Trophoblast cell (in vitro differentiated cells and primary cell): ENCODE measurements around the gene GDNF.
A peak's percentile ranks its signal among the peaks of the same experiment; 100 is the strongest.

Experiments used
- DNase-seq, 2 donors: peaks; one replicate each; pipeline ENCODE4 v3.0.0-alpha.2; 2016
- H2AFZ ChIP-seq: 2 replicates; pipeline ENCODE4 v1.6.1; 2013; ENCODE audit warnings: low read length, moderate library complexity, mild to moderate bottlenecking; ENCODE audit not compliant: insufficient read depth, poor library complexity
- H2AK5ac ChIP-seq: 2 replicates; pipeline ENCODE4 v1.6.1; 2013; ENCODE audit warnings: mild to moderate bottlenecking, low read length
- H2BK120ac ChIP-seq: 2 replicates; pipeline ENCODE4 v1.6.1; 2013; ENCODE audit warnings: low read length, mild to moderate bottlenecking, moderate library complexity; ENCODE audit not compliant: insufficient read depth, poor library complexity
- H2BK12ac ChIP-seq: 2 replicates; pipeline ENCODE4 v1.6.1; 2013; ENCODE audit warnings: mild to moderate bottlenecking, low read length, moderate library complexity
- H2BK5ac ChIP-seq: 2 replicates; pipeline ENCODE4 v1.6.1; 2013; ENCODE audit warnings: low read length, low read depth, moderate library complexity, mild to moderate bottlenecking; ENCODE audit not compliant: poor library complexity
- H3K14ac ChIP-seq: 2 replicates; pipeline ENCODE4 v1.6.1; 2013; ENCODE audit warnings: mild to moderate bottlenecking, low read length
- H3K18ac ChIP-seq: 2 replicates; pipeline ENCODE4 v1.6.1; 2013; ENCODE audit warnings: mild to moderate bottlenecking, low read length
- H3K23ac ChIP-seq: 2 replicates; pipeline ENCODE4 v1.6.1; 2013; ENCODE audit warnings: low read length
- H3K27ac ChIP-seq: 2 replicates; pipeline ENCODE4 v1.5.1; 2013; ENCODE audit warnings: low read depth, mild to moderate bottlenecking, inconsistent platforms, low read length, moderate library complexity
- H3K27me3 ChIP-seq: 2 replicates; pipeline ENCODE4 v1.6.1; 2013; ENCODE audit warnings: inconsistent platforms, mild to moderate bottlenecking, low read length, moderate library complexity; ENCODE audit not compliant: insufficient read depth
- H3K36me3 ChIP-seq, 2 experiments: 1 replicate in 1 of 2; 2 replicates in 1 of 2; pipeline ENCODE4 v1.6.1; 2013; ENCODE audit warnings: low read length in 2 of 2, mild to moderate bottlenecking in 2 of 2, moderate library complexity in 1 of 2; ENCODE audit not compliant: insufficient read depth in 2 of 2, control insufficient read depth in 1 of 2
- H3K4ac ChIP-seq: 2 replicates; pipeline ENCODE4 v1.6.1; 2013; ENCODE audit warnings: low read depth, mild to moderate bottlenecking, low read length, moderate library complexity
- H3K4me1 ChIP-seq, 2 experiments: 1 replicate in 1 of 2; 2 replicates in 1 of 2; pipeline ENCODE4 v1.6.1; 2013; ENCODE audit warnings: low read length in 2 of 2, mild to moderate bottlenecking in 2 of 2, moderate library complexity in 1 of 2; ENCODE audit not compliant: insufficient read depth in 2 of 2, control insufficient read depth in 1 of 2
- H3K4me2 ChIP-seq: 2 replicates; pipeline ENCODE4 v1.6.1; 2013; ENCODE audit warnings: inconsistent platforms, mild to moderate bottlenecking, low read length, moderate library complexity
- H3K4me3 ChIP-seq: 2 replicates; pipeline ENCODE4 v1.5.1; 2013; ENCODE audit warnings: mild to moderate bottlenecking, low read depth, low read length, inconsistent platforms
- H3K79me1 ChIP-seq: one replicate; pipeline ENCODE4 v1.6.1; 2013; ENCODE audit warnings: low read length
- H3K79me2 ChIP-seq: 2 replicates; pipeline ENCODE4 v1.6.1; 2013; ENCODE audit warnings: low read length, mild to moderate bottlenecking; ENCODE audit not compliant: control insufficient read depth, insufficient read depth, poor library complexity
- H3K9ac ChIP-seq: 2 replicates; pipeline ENCODE4 v1.6.1; 2013; ENCODE audit warnings: mild to moderate bottlenecking, low read length
- H3K9me3 ChIP-seq: 2 replicates; pipeline ENCODE4 v1.6.1; 2013; ENCODE audit warnings: low read depth, mild to moderate bottlenecking, control low read depth, inconsistent platforms, low read length; ENCODE audit not compliant: insufficient read depth
- H4K12ac ChIP-seq: 2 replicates; pipeline ENCODE4 v1.6.1; 2013; ENCODE audit warnings: low read depth, mild to moderate bottlenecking, low read length, moderate library complexity
- H4K8ac ChIP-seq: 2 replicates; pipeline ENCODE4 v1.6.1; 2013; ENCODE audit warnings: low read depth, mild to moderate bottlenecking, low read length, moderate library complexity
- H4K91ac ChIP-seq: one replicate; pipeline ENCODE4 v1.6.1; 2013; ENCODE audit warnings: low read depth, mild to moderate bottlenecking, low read length, moderate library complexity
- WGBS: extraction: QIAGEN DNeasy Blood & Tissue Kit; methylation state at CpG from one replicate; pipeline ENCODE4 v1.1.7; 2013; ENCODE audit warnings: missing lambda C conversion rate; ENCODE audit not compliant: insufficient read length, insufficient coverage; ENCODE audit errors: extremely low coverage; 5-methylcytosine and 5-hydroxymethylcytosine counted together

GDNF gene

DNA sequence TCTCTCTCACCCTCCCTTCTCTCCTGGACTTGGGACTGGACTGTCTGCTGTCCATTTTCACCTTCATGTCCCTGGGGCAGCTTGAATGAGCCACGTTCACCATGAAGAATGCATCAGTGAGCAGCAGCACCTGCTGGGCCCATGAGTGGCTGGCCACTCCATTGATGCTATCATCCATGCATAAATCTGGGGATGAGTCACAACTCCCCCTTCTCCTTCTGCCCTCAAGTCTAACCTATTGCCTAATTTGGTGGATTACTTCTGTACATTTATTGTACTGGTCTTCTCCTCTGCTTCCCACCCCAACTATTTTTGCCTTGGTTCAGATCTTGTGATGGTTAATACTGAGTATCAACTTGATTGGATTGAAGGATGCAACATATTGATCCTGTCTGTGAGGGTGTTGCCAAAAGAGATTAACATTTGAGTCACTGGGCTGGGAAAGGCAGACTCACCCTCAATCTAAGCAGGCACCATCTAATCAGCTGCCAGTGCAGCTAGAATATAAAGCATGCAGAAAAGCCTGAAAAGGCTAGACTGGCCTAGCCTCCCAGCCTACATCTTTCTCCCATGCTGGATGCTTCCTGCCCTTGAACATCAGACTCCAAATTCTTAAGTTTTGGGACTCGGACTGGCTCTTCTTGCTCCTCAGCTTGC lies 46.7 kb downstream of the GDNF start:
- Histone ChIP-seq H2AK5ac (no peak overlapping the region), H3K18ac (no peak overlapping the region), H3K36me3 (no peaks in the 10 kb centered on the region), H3K79me2 (no peaks in the 10 kb centered on the region), H3K79me1 (peaks cover 10% of the 10 kb centered on the region), H3K27me3 (no peaks in the 10 kb centered on the region), H4K8ac (no peak overlapping the region), H4K91ac (no peak overlapping the region), H3K4ac (no peak overlapping the region), H3K14ac (no peak overlapping the region), H3K23ac (peak overlapping the region; percentile 91), H4K12ac (no peak overlapping the region), H2BK12ac (no peak overlapping the region), H3K4me3 (no peak overlapping the region), H2AFZ (no peak overlapping the region), H2BK120ac (no peak overlapping the region), H3K4me2 (no peak overlapping the region), H3K4me1 (peaks cover 6 to 11% of the 10 kb centered on the region in 2 experiments), H2BK5ac (no peak overlapping the region), H3K9ac (no peak overlapping the region), H3K27ac (no peak overlapping the region), H3K9me3 (peaks cover 11% of the 10 kb centered on the region)
- DNase-seq = peak; percentile 93 to 95
- no CpG with 5 or more reads among the region's 2 CpGs for WGBS

DNA sequence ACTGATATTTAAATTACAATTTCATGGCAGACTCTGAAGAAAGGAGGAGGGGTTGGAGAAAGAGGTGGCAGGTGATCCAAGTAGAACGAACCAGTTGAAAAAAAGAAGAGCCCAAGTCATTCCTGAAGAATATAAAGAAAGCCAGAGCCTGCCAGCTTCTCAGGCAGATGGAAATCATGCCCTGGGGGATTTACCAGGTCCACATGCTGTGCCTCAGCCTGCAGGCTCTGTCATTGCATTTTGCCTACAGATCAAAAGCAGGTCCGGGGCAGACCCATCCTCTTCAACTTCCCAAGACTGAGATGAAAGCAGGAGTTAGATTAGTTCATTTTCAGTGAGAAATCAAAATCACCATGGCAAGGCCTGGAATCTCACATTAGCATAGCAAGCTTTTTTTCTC lies 48.5 kb downstream of the GDNF start:
- Histone ChIP-seq H4K12ac (no peak overlapping the region), H2AFZ (no peak overlapping the region), H3K36me3 (no peaks in the 10 kb centered on the region), H3K79me1 (peaks cover 10% of the 10 kb centered on the region), H3K79me2 (no peaks in the 10 kb centered on the region), H3K27ac (peak overlapping the region; percentile 37), H2BK12ac (peak overlapping the region; percentile 59), H3K9ac (no peak overlapping the region), H2BK120ac (no peak overlapping the region), H3K18ac (no peak overlapping the region), H3K4me1 (peaks cover 6 to 11% of the 10 kb centered on the region in 2 experiments), H2AK5ac (no peak overlapping the region), H3K27me3 (no peaks in the 10 kb centered on the region), H4K91ac (peak overlapping the region; percentile 68), H4K8ac (no peak overlapping the region), H3K4me3 (no peak overlapping the region), H3K4ac (no peak overlapping the region), H3K9me3 (peaks cover 11% of the 10 kb centered on the region), H3K4me2 (no peak overlapping the region), H3K23ac (no peak overlapping the region), H2BK5ac (peak overlapping the region; percentile 30), H3K14ac (no peak overlapping the region)
- peak; percentile 66 to 78 for DNase-seq
- no CpG with 5 or more reads among the region's 2 CpGs for WGBS

DNA sequence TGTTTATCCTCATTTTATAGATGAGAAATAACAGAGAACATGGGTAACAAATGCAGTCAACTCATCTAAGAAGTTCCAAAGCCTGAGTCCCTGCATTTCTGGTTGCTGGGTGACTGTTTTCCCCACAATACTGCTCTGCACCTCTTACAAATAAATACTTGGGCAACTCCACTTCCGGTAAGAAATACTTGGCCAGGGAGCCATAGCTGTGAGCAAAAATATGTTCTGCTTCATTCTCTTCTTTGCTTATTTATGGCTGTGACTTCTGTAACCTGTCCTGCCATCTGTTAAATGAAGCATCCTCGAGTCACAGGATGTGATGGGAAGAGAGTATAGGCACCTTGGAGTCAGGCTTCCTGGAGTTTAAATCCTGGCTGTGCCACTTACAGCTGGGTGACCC lies 49.9 kb downstream of the GDNF start:
- H3K79me2 ChIP-seq = no peaks in the 10 kb centered on the region
- no peak overlapping the region for H2BK120ac ChIP-seq
- no peaks in the 10 kb centered on the region for H3K27me3 ChIP-seq
- DNase-seq = no peak
- H4K91ac ChIP-seq = no peak overlapping the region
- H3K4me3 ChIP-seq = no peak overlapping the region
- H2BK5ac ChIP-seq = no peak overlapping the region
- peaks cover 13% of the 10 kb centered on the region for H3K79me1 ChIP-seq
- no peak overlapping the region for H3K4me2 ChIP-seq
- H3K36me3 ChIP-seq = no peaks in the 10 kb centered on the region
- no peak overlapping the region for H3K23ac ChIP-seq
- no peak overlapping the region for H2AK5ac ChIP-seq
- no CpG with 5 or more reads among the region's 2 CpGs for WGBS
- H3K18ac ChIP-seq = no peak overlapping the region
- no peak overlapping the region for H4K8ac ChIP-seq
- no peak overlapping the region for H3K9ac ChIP-seq
- H3K4me1 ChIP-seq = peaks cover 6 to 13% of the 10 kb centered on the region in 2 experiments
- no peak overlapping the region for H2AFZ ChIP-seq
- H3K27ac ChIP-seq = no peak overlapping the region
- H2BK12ac ChIP-seq = no peak overlapping the region
- H3K9me3 ChIP-seq = peaks cover 12% of the 10 kb centered on the region
- no peak overlapping the region for H3K14ac ChIP-seq
- no peak overlapping the region for H3K4ac ChIP-seq
- H4K12ac ChIP-seq = no peak overlapping the region

DNA sequence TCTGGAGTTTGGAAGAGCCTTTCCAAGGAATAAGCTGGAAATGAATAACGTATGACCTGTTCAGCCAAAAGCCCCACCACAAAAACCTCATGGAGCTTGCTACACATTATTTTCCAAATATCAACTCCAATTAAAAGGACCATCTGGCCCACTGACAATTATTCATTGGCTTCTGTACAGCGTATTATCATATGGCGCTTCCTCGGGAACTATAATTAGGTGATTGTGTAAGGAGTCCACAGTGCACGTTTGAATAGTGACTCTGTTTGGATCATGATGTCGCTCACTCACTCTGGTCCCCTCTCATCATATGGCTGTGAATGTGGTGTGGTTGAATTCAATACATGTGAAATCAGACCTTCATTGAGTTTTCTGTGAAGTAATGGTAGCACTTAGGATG lies 52.1 kb downstream of the GDNF start:
- Histone ChIP-seq H3K14ac (no peak overlapping the region), H2AK5ac (peak overlapping the region; percentile 87), H3K27ac (no peak overlapping the region), H2BK5ac (no peak overlapping the region), H3K79me1 (peaks cover 11% of the 10 kb centered on the region), H4K8ac (no peak overlapping the region), H3K27me3 (no peaks in the 10 kb centered on the region), H4K12ac (no peak overlapping the region), H3K23ac (no peak overlapping the region), H3K4me1 (peaks cover 6 to 11% of the 10 kb centered on the region in 2 experiments), H3K9me3 (peaks cover 4% of the 10 kb centered on the region), H3K36me3 (no peaks in the 10 kb centered on the region), H3K18ac (no peak overlapping the region), H3K4ac (no peak overlapping the region), H3K4me3 (no peak overlapping the region), H2AFZ (no peak overlapping the region), H2BK120ac (no peak overlapping the region), H3K79me2 (no peaks in the 10 kb centered on the region), H4K91ac (no peak overlapping the region), H3K9ac (no peak overlapping the region), H2BK12ac (peak overlapping the region; percentile 35), H3K4me2 (no peak overlapping the region)
- no CpG with 5 or more reads among the region's 6 CpGs for WGBS
- DNase-seq = peak in 1 of 2 donors; percentile 51
